Measurements from ENCODE around the gene DSP.
A peak's percentile ranks its signal among the peaks of the same experiment; 100 is the strongest.

DSP gene

GRCh38 chr6:7588506-7588905 is 47.0 kb downstream of the DSP start:
- ChIA-PET POLR2A (no interaction called here), CTCF (interaction anchor here (1.2 to 5.5 kb wide), 4 partner anchors 9 to 313 kb away, joined by 3 to 26 read pairs (median 14); no protein-coding TSS in a partner anchor)
- no peak for TF ChIP-seq CTCF (IDR thresholded peaks at IDR 0.05; ENCODE audit: insufficient read depth, low read length, missing control alignments)
- no peak for DNase-seq (ENCODE audit: low read depth, low spot score)
- no peak overlapping the region for H3K4me3 ChIP-seq (ENCODE audit: low read depth, low read length)

- H3K4me3 ChIP-seq (ENCODE audit: low read depth, low read length), result no peak overlapping the region
- DNase-seq (ENCODE audit: low read depth, low spot score), result no peak
- CTCF ChIA-PET, result interaction anchor here (0.9 to 5.5 kb wide), 6 partner anchors 8 to 470 kb away, joined by 3 to 26 read pairs (median 7); no protein-coding TSS in a partner anchor
- no peak for TF ChIP-seq CTCF (IDR thresholded peaks at IDR 0.05; ENCODE audit: insufficient read depth, low read length, missing control alignments)
- POLR2A ChIA-PET, result interaction anchor here (0.8 to 1.2 kb wide), 3 partner anchors 11 to 200 kb away, joined by 3 to 4 read pairs (median 3); partner anchors contain the start of genes CAGE1 and RIOK1
Measured at GRCh38 chr6:7589221-7589620, 47.8 kb downstream of the DSP start.

- peak within 1 kb of the TSS; percentile 81 for H3K4me3 ChIP-seq (ENCODE audit: low read depth, low read length)
- no peak for TF ChIP-seq CTCF (IDR thresholded peaks at IDR 0.05; ENCODE audit: insufficient read depth, low read length, missing control alignments)
- ChIA-PET CTCF (interaction anchor here (0.9 to 5.5 kb wide), 5 partner anchors 25 to 469 kb away, joined by 3 to 26 read pairs (median 7); no protein-coding TSS in a partner anchor), POLR2A (interaction anchor here (0.7 to 1.2 kb wide), 5 partner anchors 10 to 201 kb away, joined by 3 to 4 read pairs (median 3); partner anchors contain the start of genes CAGE1, DSP and RIOK1)
- peak; percentile 54 for DNase-seq (ENCODE audit: low read depth, low spot score)
Measured at GRCh38 chr6:7589949-7590917, 48.8 kb downstream of the DSP start, which contains the start of gene SNRNP48. TSS of gene SNRNP48 (plus strand) at chr6:7590198. CDS start at chr6:7590258, 60 bp downstream.

- CTCF ChIA-PET, result interaction anchor here (1.7 to 5.5 kb wide), 4 partner anchors 15 to 468 kb away, joined by 4 to 26 read pairs (median 14); no protein-coding TSS in a partner anchor
- no peak for DNase-seq (ENCODE audit: low read depth, low spot score)
Measured at GRCh38 chr6:7590918-7591302, 49.4 kb downstream of the DSP start.

GRCh38 chr6:7591770-7592169 is 50.3 kb downstream of the DSP start:
- no peak for TF ChIP-seq CTCF (IDR thresholded peaks at IDR 0.05; ENCODE audit: insufficient read depth, low read length, missing control alignments)
- ChIA-PET CTCF (interaction anchor here (0.9 to 5.5 kb wide), 6 partner anchors 14 to 467 kb away, joined by 3 to 26 read pairs (median 6); no protein-coding TSS in a partner anchor), POLR2A (no interaction called here)
- no peak overlapping the region; the same call in 1 of the 2 replicates for H3K4me3 ChIP-seq (ENCODE audit: low read depth, low read length)
- DNase-seq (ENCODE audit: low read depth, low spot score), result no peak

More at GRCh38 chr6:7590918-7591302, 49.4 kb downstream of the DSP start:
- POLR2A ChIA-PET, result no interaction called here
- no peak for TF ChIP-seq CTCF (IDR thresholded peaks at IDR 0.05; ENCODE audit: insufficient read depth, low read length, missing control alignments)
- peak overlapping the region; percentile 81 for H3K4me3 ChIP-seq (ENCODE audit: low read depth, low read length)

- POLR2A ChIA-PET, result no interaction called here
- no peak overlapping the region for H3K4me3 ChIP-seq (ENCODE audit: low read depth, low read length)
- no peak for TF ChIP-seq CTCF (IDR thresholded peaks at IDR 0.05; ENCODE audit: insufficient read depth, low read length, missing control alignments)
- no peak for DNase-seq (ENCODE audit: low read depth, low spot score)
- CTCF ChIA-PET, result no interaction called here
Measured at GRCh38 chr6:7593229-7593628, 51.8 kb downstream of the DSP start.

Data from AG04449 (cell line).